Measurements from ENCODE around the gene CEACAM6.

GRCh38 chr19:41746593-41747227 is 8.6 kb upstream of the CEACAM6 start:
- TF ChIP-seq, protein P1, sequence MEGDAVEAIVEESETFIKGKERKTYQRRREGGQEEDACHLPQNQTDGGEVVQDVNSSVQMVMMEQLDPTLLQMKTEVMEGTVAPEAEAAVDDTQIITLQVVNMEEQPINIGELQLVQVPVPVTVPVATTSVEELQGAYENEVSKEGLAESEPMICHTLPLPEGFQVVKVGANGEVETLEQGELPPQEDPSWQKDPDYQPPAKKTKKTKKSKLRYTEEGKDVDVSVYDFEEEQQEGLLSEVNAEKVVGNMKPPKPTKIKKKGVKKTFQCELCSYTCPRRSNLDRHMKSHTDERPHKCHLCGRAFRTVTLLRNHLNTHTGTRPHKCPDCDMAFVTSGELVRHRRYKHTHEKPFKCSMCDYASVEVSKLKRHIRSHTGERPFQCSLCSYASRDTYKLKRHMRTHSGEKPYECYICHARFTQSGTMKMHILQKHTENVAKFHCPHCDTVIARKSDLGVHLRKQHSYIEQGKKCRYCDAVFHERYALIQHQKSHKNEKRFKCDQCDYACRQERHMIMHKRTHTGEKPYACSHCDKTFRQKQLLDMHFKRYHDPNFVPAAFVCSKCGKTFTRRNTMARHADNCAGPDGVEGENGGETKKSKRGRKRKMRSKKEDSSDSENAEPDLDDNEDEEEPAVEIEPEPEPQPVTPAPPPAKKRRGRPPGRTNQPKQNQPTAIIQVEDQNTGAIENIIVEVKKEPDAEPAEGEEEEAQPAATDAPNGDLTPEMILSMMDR (IDR thresholded peaks at IDR 0.05): peak in 4 of 6 experiments; percentile 47 to 87 (median 84)
- TF ChIP-seq POLR2A (IDR thresholded peaks at IDR 0.05): no peak
